ENCODE results near the gene CNGB1.

CNGB1 gene

GRCh38 chr16:57970319-57970718, 609 bp downstream of the CNGB1 start:
- no peak for DNase-seq

DNA sequence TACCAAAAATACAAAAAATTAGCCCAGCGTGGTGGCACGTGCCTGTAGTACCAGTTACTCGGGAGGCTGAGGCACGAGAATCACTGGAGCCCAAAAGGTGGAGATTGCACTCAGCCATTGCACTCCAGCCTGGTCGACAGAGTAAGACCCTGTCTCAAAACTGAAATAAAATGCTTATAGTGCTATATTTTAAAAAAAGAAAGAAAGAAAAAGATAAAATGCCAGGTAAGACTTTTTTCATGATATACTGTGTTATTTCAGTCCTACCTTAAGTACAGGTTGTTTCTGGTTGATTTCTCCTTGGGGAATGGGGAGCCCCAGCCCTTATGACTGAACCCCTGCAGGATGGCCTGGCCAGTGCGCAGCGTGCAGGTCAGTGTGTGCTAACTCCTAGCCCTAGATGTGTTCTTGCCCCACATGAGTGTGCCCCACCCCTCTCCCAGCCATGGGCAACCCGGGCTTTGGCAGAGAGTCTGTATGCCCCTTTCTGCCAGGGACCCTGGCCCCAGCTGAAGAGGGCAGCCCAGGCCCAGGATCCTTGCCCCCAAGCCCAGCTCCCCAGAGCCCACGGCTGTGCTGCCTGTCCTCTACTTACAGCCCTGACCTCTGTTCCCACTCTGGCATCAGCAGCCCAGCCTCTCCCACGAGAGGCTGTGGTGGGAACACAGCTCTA, 1.3 kb downstream of the CNGB1 start:
- no peak for DNase-seq

- DNase-seq: no peak
Observed at GRCh38 chr16:57967916-57968315, 3.0 kb downstream of the CNGB1 start.

DNA sequence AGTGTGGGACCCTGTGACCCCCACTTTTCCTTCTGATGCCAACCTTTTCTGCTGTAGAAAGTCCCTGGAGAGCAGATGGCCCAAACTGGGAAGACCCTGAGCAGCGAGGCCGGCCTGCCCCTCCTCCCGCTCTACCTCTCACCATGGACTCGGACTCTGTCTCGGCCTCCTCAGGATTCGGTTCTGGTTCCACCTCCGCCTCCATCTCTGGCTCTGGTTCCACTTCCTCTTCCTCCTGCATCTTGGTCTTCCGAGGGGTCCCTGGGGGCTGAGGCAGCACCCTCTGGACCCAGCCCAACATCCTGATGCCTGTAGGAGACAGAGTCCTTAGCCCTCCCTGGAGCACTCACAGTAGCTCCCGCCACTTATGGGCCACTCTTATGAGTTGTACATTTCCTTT, 3.9 kb downstream of the CNGB1 start:
- DNase-seq: no peak

- no peak for DNase-seq
Observed at GRCh38 chr16:57966204-57966771, 4.6 kb downstream of the CNGB1 start.

DNA sequence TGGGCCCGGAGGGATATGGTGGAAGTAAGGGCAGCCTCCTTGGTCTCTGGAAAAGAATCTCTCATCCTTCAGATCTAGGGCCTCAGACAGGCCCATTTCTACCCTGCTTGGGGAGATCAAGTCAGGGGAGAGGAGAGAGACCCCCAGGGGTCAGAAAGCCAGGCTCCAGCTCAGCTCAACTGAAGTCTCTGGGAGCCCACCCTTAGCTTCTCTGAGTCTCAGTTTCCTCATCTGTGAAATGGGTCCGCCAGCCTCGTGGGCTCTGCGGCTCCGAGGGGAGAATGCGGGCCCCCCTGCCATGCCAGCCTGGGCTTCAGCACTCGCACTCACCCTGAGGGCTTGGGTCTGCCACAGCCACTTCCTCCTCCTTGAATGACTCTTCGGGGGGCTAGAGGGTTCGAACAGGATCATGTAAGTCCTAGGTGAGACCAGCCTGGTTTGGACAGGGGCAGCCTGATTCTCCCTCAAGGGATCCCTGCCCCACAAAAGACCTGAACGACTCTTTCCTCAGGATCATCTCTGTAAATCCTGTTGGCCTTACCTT, 6.7 kb downstream of the CNGB1 start:
- peak; percentile 41 for DNase-seq

- DNase-seq: no peak
Observed at GRCh38 chr16:57962756-57963155, 8.2 kb downstream of the CNGB1 start.

GRCh38 chr16:57962046-57962445, 8.9 kb downstream of the CNGB1 start:
- no peak for DNase-seq

DNA sequence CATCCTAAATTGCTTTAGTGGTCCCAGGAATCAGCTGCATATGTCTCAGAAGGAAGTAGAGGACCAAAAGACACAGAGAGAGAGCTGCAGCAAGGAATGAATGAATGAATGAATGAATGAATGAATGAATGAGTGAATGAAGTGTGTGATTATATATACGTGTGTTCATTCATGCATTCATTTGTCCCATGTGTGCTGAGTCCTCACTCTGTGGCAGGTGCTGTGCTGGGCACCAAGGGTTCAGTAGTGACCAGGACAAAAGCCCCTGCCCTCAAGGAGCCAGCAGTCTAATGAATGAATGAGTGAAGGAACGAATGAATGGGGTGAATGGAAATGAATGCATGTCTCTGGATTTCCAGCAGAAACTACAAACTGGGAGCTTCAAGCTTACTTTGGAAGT, 9.4 kb downstream of the CNGB1 start:
- DNase-seq: no peak

DNA sequence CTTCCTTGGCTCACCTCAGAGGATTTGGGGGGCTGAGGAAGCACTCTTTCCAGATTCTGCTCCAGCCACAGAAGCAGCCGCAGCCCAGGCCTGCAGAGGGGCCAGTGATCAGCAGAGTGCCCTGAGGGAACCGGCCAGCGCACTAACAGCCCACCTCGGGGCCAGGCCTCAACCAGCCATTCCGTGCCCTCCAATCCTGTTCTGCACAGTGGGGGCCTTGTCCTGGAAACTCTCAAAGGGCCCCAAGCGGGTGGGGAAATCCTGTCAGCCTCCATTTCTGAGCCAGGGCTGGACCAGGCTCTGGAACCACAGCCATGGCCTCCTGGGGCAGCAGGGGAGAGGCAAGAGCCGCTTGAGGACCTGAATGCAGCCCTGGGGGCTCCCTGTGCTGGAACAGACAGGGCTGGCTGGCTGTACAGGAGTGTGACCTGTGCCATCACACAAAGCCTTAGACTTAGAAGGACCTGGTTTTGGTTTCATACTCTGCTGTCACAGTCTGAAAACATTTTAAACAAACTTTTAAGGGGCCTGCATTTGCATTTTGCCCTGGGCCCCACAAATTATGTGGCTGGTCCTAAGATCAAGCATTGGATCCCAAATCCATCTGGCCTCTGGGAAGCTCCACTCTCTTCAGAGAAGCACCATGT, 10.0 kb downstream of the CNGB1 start:
- peak; percentile 62 for DNase-seq

DNA sequence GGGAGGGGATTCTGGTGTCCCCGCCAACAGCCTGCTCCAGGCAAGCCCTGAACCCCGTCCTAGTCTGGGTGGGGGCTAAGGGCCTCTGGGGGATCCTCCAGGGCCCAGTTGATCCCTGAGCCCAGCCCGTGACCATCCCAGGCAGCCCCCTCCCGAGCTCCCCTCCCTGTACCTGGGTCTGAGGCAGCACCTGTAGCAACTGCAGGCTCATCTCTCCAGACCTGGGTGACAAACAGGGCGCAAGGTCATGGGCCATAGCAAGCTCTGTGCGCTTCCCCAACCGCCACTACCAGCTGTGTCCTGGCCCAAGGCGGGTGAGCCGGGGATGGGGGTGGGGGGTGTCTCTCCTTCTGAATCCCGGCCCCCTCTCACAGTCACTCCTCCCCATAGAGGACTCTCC, 10.6 kb downstream of the CNGB1 start:
- no peak for DNase-seq

- DNase-seq: no peak
Observed at GRCh38 chr16:57959804-57960203, 11.1 kb downstream of the CNGB1 start.

GRCh38 chr16:57959121-57959520, 11.8 kb downstream of the CNGB1 start:
- no peak for DNase-seq

- DNase-seq: no peak
Observed at GRCh38 chr16:57958544-57958943, 12.4 kb downstream of the CNGB1 start.

DNA sequence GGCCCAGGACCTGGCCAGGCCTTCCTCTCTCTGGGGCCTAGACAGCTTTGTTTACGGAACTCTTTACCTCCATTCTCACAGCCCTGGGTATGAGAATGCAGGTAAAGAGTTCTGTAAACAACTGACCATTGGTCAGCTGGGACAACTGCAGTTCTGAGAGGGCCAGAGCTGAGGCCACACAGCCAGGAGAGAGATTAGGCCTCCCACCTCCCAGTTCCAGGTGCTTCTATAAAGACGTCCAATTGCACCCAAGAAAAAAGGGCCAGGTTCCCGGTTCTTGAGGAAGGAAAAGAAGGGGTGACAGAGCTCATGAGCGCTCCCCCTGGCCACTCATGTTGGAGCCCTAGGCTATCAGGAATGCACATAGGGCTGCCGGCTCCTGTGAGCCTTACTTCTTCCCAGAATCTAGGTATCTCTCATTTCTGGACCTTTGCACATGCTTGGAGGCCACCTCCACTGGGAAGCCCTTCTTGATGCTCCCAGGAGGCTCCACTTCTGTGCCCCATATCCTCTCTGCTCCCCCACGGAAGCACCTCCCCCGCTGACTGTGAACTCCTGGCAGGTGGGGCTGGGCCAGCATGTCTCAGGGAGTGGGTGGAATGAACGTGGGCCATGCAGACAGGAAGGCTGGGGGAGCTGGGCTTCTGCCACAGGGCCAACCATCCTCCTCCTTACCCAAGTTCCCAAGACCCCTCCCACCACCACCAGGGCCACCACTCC, 13.1 kb downstream of the CNGB1 start:
- DNase-seq: no peak

- no peak for DNase-seq
Observed at GRCh38 chr16:57956924-57957672, 13.8 kb downstream of the CNGB1 start.

- no peak for DNase-seq
Observed at GRCh38 chr16:57956270-57956808, 14.6 kb downstream of the CNGB1 start.

DNA sequence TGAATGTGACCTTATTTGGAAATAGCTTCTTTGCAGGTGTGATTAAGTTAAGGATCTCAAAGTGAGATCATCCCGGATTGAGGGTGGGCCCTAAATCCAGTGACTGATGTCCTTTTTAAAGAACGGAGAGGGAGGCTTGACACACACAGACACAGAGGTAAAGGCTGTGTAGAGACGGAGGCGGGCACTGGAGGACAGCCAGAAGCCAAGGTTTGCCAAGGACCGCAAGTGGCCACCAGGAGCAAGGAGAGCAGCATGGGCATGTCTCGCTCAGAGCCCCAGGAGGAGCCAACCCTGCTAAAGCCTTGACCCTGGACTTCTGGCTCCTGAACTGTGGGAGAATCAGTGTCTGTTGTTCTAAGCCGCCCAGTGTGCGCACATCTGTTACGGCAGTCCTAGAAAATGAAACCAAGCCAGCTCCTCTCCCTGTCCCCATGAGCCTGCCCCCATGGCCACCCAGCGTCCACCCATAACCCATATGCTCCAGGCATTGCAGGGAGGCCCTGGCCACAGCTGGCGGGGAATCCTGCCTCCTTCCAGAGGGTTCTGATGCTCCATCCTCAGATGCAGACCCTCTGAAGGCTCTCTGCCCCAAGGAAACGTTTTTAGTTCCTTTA, 15.2 kb downstream of the CNGB1 start:
- no peak for DNase-seq

- no peak for DNase-seq
Observed at GRCh38 chr16:57953857-57954256, 17.1 kb downstream of the CNGB1 start.

GRCh38 chr16:57952909-57953308, 18.0 kb downstream of the CNGB1 start:
- no peak for DNase-seq

DNA sequence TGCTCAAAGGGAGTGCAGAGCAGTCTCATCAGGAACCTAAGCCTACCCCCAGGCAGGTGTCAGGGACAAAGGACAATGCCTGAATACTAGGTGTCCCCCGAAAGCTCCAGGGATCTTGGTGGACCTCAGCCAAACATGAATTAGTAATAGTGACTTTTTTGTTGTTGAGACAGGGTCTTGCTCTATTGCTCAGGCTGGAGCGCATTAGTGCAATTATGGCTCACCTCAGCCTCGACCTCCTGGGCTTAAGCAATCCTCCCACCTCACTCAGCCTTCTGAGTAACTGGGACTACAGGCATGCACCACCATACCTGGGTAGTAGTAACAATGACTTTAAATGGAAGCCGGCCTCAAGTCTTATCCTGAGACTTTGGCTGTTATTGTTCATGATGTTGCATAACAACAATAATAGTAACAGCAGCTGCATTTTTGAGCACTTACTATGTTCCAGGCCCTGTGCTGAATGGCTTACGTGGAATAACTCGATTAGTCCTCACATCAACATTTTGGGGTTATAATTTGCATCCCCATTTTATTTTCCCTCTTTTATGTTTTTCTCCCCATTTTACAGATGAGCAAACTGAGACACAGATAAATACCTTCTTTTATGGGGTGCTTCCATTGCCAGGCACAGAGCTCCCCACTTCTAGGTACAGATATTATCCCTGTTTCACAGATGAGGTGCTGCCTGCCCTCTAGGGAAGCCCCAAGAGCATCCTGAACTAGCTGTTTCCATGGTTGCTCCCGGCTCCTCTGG, 19.5 kb downstream of the CNGB1 start:
- DNase-seq: no peak

Measured in islet precursor cell (in vitro differentiated cells).